DMS114 treated with DMSO at 0.1 percent for 48 hours (cell line): ENCODE data around the gene ITPKB.
A peak's percentile ranks its signal among the peaks of the same experiment; 100 is the strongest.
"Not testable (repeated sequence)": the region's sequence is repeated elsewhere in the genome, so short reads cannot be mapped to it uniquely, and the experiment has no call there.

Source experiments
- DNase-seq: peaks from one replicate; lab custom pipeline; 2025; ENCODE audit not compliant: unreplicated experiment; lab: John Stamatoyannopoulos, UW

The ITPKB gene

DNA sequence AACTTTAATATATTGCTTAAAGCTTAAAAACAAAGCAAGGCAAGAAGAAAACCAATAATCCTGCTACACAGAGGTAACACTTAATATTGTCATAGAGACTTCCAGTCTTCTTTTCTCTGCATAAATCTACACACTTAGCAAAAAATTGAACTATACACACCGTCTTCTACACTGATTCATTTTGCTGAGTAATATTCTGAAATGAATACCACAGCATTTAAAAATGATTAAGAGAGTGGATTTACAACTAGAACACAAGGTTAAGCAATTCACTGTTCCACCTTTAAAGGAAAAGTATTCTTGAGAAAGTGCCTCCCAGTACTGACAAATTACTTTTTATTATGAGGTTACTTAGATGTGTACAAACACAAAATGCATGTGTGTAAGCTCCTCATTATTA is 22.2 kb upstream of the ITPKB start:
- DNase-seq: no peak

DNA sequence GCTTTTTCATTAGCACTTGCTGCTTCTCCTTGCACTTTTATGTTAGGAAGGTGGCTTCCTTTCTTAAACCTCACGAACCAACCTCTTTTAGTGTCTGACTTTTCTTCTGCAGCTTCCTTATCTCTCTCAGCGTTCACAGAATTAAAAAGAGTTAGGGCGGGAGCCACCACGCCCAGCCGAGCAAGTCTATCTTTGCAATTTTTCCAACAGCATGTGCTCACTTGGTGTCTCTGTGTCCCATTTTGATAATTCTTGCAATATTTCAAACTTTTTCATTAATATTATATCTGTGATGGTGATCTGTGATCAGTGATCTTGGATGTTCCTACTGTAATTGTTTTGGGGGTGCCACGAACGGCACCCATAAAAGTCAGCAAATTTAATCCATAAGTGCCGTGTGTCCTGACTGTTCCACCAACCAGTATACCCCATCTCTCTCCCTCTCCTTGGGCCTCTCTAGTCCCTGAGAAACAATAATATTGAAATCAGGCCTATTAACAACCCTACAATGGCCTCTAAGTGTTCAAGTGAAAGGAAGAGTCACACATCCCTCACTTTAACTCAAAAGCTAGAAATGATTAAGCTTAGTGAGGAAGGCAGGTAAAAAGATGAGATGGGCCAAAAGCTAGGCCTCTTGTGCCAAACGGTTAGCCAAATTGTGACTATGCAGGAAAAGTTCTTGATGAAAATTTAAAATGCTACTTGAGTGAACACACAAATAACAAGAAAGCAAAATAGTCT is 15.9 kb upstream of the ITPKB start:
- DNase-seq: no peak

GRCh38 chr1:226754097-226754496 is 15.0 kb upstream of the ITPKB start:
- no peak for DNase-seq

DNA sequence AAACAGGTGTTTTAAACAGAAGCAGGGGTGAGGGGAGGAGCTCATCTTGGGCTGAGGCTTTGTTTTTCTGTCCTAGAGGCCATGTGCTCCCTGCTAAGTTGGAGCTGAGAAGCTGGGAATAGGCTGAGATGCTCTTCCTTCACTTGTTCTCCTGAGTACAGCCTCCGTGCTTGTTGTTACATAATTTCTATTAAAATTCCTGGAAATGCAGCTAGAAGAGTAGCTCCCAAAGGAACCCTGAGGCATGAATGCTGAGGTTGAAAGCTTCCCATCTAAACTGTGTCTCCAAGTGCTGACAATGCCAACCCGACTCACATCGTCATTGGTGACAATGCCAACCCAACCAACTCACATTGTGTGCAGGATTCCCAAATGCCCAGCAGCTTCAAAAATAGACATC is 12.6 kb upstream of the ITPKB start:
- no peak for DNase-seq

- DNase-seq: no peak
Measured at GRCh38 chr1:226751214-226751613, 12.1 kb upstream of the ITPKB start.

DNA sequence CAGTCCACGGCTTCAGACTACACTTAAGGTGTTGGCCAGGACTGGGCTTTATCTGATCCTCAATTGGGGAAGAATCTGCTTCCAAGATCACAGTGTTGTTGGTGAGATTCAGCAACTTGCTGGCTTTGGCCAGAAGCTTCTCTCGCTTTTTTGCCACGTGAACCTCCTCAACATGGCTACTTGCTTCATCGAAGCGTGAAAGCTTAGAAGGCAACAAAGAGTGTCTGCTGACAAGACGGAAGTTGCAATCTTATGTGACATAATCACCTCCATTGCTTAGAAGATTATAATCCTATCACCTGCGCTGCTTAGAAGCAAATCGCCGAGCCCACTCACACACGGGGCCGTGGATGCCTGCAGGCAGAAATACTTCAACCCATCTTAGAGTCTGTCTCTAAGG is 10.4 kb upstream of the ITPKB start:
- DNase-seq: no peak

DNA sequence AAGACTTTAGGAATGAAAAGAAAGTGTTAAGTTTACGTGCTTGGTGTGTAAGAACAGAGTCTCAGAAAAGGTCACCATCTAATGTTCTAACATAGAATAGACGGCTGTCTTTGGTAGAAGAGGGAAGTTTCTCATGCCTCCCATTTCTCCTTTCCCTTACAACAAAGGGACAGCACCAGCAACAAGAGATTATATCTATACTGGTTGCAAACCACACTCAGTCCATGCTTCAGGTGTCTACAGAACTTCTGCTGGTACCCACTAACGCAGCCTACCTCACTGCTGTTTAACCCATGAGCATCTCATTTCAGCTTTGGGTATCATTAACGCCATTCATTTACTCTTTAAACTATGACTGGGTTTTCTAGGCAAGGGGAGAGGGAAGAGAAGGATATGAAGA is 9.2 kb upstream of the ITPKB start:
- no peak for DNase-seq

DNA sequence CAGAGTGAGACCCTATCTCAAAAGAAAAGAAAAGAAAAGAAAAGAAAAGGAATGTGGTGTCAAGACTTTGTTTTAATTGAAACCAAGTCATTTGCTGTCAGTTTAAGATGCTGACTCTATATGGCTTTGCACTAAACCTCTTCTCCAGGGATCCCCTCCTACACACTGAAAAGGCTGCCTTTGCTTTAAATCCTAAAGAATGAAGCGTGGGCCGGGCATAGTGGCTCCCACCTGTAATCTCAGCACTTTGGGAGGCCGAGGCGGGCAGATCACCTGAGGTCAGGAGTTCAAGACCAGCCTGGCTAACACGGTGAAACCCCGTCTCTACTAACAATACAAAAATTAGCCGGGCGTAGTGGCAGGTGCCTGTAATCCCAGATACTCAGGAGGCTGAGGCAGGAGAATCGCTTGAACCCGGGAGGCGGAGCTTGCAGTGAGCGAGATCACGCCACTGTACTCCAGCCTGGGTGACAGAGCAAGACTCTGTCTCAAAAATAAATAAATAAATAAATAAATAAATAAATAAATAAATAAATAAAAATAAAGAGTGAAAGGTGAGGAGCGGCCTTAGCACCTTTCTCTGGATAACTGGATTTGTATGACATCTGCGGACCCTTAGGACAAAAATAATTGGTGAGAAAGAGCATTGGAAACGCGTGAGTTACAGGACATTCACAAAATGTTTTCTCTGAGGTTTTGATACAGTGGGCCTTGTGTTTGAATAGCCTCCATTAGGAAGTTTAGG is 8.6 kb upstream of the ITPKB start:
- not testable (repeated sequence) for DNase-seq

DNA sequence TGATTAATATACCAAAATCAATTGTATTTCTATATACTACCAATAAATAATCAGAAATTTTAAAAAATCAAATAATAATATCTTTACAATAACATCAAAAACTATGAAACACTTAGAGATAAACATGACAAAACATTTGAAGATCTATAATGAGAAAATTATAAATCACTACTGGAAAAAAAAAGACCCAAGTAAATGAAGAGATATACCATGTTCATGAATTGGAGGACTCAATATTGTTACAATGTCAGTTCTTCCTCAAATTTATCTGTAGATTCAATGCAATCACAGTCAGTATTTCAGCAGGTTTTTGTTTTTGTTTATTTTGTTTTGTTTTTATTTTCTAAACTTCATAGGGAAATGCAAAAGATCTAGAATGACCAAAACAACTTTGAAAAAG is 4.2 kb upstream of the ITPKB start:
- DNase-seq: no peak

- no peak for DNase-seq
Measured at GRCh38 chr1:226741009-226741408, 1.9 kb upstream of the ITPKB start.

- DNase-seq: no peak
Measured at GRCh38 chr1:226739696-226740065, 599 bp upstream of the ITPKB start.

DNA sequence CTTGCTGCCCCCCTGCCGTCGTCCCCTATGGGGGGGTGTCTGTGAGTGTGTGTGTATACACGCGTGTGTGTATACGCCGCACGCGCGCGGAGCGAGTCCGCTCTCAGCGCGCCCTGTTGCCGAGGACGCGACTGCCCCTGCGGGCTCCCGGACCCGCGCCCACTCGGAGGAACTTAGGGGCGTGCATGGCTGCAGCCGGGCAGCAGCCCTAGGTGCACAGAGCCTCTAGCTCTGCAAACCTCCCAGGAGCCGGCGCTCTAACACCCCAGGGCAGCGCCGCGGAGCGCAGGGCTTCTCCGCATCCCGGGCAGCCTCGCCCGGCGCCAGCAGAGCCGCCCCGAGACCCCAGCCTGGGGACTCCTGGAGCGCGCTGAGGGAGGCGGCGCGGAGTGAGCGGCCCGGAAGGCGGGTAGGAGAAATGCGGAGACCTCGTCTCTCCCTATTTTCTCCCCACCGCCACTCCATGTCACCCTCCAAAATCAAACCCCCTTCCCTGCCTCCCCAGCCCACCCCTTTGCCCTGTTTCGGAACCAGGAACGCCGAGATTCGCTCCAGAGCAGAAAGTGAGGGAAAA is 574 bp downstream of the ITPKB start:
- DNase-seq: no peak

GRCh38 chr1:226737819-226738420 is 1.2 kb downstream of the ITPKB start:
- no peak for DNase-seq

DNA sequence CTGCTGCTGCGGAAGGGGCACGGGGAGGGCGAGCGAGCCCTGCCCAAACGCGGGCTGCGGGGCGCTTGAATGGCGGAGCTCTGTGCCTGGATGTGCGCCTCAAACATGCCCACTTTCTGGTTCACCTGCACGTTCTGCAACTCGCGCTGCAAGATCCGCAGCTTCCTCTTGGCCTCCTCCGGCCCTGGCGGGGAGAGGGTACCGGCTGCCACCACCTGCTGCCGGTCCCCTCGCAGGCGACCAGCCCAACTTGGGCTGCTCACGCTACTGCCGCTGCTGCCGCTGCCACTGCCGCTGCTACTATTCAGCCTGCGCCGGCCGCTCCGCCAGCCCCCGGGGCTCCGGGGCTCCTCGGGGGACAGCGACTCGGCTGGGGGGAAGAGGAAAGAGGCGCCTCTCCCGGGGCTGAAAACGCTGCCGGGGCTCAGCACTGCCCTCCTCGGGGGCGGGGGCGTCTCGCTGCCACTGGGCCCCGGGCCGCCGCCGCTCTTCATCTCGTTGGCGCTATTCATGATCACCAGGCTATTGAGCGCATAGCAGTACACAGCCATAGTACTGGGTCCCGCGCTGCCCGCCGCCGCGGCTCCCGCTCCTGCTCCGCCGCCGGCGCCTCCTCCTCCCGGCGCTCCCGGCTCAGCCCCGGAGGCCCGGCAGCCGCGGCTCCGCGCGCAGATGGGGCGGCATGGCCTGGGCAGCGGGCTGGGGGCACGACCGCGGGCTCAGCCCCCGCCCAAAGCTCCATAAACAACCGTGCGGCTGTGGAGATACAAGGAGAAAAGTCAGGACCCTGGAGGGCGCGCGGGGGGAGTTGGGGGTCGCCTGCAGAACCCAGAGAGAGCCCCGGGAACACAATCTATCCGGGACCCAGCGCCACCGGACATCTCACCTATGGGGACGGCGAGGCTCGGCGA is 1.9 kb downstream of the ITPKB start:
- DNase-seq: peak; percentile 25

GRCh38 chr1:226736001-226736907 is 2.8 kb downstream of the ITPKB start:
- no peak for DNase-seq

GRCh38 chr1:226735576-226735975 is 3.5 kb downstream of the ITPKB start:
- DNase-seq: no peak

DNA sequence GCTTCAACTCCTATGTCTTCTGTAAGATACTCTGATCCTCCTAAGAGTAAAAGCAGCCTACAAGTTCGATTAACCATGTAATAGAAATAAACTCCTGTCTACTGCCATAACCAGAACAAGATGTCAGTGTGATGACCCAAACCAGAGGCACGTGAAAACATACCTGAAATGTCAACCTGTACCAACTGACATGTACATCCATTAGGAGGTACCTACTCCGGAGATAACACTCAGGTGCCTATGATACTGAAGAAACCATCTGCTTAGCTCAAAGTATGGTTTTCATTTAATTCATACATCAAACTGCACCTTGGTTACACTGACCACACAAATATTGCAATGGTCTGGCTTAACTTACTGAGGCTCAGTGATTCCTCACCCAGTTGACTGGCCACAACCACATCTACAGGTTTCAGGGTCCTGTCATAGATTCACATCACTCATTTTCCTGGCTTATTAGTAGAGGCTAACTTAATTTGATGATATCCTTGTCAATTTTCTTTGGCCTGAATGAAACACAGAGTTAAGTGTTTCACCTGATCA is 4.4 kb downstream of the ITPKB start:
- no peak for DNase-seq

DNA sequence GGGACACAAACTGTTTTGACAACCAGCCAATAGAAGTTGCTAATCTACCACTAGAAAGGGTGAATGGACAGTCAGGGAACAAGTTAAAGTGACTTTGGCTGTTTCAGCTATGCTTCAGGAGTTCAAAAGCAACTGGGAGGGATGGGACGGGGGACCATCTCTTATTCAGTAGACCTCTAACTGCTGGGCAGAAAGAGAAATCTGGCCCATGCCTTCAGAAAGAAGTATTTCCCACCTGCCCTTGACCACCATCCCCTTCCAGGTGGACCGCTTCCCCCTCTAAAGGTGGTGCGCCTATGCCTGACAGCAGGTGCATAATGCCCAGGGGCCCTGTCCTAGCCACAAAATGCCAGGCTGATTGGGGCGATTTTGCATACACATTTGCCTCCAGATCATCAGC is 5.2 kb downstream of the ITPKB start:
- DNase-seq: no peak

DNA sequence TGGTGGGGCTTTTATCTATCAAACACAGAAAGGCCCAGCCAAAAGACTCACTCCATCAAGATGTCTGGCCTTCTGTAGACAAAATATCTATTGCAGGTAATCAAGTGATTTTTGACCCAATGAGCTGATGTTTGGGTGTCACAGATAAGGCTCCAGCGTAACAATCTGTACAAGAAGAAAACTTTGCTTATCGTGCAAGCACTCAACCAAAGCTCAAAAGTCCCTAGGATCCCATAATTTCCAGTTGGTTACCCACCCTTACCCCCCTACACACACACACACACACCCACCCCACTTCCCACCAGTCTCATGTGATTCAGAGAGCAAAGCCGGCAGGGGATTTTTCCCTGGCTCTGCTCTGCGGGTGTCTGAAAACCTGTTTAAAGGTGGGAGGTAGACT is 5.8 kb downstream of the ITPKB start:
- DNase-seq: no peak

DNA sequence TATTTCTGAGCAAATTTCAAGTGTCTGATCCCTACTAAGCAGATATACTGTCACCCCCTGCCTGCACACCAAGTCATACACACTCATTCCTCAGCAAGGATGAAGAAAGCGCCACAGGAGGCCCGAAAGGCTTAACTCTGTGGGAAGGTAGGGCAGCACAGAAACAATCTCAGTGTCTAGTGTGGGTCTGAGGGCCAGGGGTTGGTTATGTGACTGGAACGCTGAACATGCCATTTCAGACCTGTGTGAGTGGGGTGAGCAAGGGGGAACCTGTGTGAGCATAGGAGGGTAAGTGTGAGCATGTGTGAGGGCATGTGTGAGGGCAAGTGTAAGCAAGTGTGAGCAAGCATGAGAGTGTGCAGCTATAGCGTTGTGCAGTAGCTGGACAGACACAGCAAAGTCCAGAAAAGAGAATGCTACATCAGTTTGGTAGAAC is 6.2 kb downstream of the ITPKB start:
- DNase-seq: no peak
